GM19099 (cell line): ENCODE results near the gene CHCHD5.

Source experiments
- POLR2A ChIP-seq: IDR thresholded peaks from 3 replicates; pipeline ENCODE4 v1.6.1; 2011; ENCODE audit warnings: low read depth; ENCODE audit not compliant: insufficient read length; ENCODE audit errors: extremely low read depth

Gene CHCHD5, protein sequence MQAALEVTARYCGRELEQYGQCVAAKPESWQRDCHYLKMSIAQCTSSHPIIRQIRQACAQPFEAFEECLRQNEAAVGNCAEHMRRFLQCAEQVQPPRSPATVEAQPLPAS

DNA sequence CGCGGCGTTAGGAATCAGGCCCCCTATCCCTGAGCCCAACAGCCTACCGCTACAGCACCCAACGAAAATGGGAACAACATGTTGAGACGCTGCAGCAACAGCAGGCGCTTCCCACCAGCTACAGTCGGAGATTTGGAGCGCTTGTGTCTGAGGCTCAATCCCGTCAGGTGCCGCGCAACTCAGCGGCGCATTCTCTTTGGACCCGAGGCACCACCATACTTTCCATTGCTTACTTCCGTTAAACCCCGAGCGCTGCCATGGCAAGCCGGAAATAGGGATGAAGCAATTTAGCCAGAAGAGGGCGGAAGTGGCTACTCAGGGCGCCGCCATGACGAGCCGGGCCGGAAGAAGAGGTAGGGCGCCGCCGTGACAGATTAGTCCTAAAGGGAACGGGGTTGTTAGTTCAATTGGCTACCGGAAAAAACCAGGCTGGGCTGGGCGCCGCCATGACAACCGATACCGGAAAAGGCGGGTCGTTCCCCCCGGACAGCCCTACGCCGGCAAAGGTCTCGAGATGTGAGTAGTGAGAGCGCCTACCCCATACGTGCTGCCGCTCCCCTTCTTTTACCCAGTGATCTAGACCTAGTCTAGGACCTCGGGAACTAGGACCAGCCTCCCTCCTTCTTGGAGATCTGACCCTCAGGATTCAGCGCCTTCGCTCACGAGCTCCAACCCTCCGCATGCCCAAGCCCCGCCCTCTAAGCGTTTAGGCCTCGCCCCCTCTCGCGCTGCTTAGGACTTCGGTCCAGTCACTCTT lies at the start of gene CHCHD5:
Gene CHCHD5, plus strand, starts transcription at position 476 of the 757 bp plus-strand sequence. Its CDS starts 39 bp downstream, at position 515.
- peak; percentile 80 for TF ChIP-seq POLR2A

DNA sequence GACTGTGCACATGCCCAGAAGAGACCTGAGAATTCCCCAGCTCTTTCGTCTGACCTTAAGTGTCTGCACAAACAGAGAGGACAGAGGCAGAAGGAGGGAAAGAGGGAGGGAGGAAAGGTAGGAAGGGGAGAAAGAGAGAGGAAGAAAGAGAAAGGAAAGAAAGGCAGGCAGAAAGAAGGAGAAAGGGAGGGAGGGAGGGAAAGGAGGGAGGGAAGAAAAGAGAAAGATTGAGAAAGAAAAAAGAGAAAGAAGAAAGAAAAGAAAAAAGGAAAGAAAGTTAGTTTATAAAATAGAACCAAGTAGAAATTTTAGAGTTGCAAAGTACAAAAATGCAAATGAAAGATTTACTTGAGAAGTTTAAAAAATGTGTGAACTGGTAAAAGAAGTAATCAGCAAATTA lies 49.6 kb upstream of the CHCHD5 start:
- no peak for TF ChIP-seq POLR2A

DNA sequence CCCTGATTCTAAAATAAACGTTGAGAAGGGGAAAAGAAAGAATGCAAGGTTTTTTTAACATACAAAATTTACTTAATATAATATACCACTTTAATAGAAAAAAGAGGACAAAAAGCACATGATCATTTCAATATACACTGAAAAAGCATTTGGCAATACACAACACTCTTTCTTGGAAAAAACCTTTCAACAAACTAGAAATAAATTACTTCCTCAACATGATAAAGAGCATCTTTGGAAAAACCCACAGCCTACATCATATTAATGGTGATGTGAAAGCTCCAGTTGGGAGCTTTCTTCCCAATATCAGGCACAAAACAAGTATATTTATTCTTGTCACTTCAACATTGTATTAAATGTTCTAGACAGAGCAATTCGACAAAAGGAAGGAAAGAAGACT lies 45.1 kb upstream of the CHCHD5 start:
- no peak for TF ChIP-seq POLR2A

DNA sequence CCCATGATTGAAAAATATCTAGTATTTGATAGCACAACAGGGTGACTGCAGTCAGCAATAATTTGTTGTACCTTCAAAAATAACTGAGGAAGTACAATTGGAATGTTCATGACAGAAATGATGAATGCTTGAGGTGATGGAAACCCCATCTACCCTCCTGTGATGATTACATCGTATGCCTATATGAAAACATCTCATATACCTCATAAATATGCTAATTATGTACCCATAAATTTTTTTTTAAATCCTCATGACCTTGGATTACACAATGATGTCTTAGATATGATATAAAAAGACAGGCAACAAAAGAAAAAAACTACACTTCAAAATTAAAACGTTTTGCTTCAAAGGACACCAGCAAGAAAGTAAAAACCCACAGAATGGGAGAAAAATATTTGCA lies 43.5 kb upstream of the CHCHD5 start:
- TF ChIP-seq POLR2A = no peak

DNA sequence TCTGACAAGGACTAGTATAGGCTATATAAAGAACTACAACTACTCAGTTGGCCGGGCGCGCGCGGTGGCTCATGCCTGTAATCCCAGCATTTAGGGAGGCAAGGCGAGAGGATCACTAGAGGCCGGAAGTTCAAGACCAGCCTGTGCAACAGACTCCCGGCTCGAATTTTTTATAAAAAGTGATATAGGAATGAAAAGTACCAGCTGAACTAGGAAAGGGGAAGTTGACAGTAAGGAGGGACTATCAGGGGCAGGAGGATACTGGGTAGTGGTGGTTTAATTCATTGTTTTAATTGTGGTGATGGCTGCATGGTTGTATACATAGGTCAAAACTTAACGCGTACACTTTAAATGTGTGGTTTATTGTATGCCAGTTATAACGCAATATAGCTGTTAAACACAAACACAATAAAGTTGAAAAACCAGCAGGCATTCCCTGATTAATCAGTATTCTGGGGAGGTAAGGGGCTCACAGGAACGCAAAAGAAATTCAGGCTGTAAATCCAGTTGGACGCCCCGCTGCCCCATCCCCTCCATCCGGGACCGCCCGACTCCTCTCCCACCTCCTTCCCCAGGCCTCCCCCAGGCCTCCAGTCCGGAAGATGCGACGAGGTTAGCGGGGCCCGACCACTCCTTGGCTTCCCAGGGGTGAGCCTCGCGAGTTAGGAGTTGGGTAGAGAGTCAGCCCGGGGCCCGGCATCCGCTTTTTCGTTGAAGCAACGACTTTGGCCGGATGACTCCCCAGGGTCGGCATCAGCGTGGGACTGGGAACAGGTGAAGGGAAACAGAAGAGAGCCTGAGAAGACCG lies 42.9 kb upstream of the CHCHD5 start:
- peak; percentile 81 for TF ChIP-seq POLR2A

DNA sequence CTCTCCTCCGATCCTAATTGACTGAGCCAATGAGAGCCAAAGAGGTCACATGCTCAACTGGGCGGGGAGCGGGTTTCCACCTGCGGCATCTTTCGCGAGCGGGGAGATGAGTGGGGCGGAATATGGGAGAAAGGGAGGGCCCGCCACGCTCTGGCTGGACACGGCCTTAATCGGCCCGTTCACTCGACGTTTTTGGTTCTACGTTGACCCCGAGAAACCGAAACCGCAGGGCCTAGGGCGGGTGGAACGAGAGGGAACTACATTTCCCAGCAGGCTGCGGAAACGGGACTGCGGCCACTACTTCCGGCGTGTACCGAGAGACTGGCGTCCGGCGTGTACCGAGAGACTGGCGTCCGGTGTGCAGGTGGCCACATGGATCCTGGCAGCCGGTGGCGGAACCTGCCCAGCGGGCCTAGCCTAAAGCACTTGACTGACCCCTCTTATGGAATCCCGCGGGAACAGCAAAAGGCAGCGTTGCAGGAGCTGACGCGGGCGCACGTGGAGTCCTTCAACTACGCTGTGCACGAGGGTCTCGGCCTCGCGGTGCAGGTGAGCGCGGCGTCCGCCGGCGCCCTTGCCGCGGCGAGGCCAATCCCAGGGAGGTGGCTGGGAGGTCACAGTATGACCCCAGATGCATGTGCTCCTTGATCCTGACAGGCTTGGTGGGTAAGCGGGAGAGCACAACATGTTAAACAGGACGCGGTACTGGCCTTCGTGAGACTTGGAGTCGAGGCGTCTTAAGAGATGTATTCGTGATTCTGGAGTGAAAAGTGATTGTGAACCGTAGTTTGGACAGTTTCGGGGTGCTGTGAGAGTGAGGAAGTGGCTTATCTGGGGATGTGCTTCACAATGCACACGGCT lies 42.1 kb upstream of the CHCHD5 start, which contains the start of gene POLR1B:
Gene POLR1B, plus strand, starts transcription at position 343 of the 861 bp plus-strand sequence. Its CDS starts 30 bp downstream, at position 373.
- peak; percentile 74 for TF ChIP-seq POLR2A

DNA sequence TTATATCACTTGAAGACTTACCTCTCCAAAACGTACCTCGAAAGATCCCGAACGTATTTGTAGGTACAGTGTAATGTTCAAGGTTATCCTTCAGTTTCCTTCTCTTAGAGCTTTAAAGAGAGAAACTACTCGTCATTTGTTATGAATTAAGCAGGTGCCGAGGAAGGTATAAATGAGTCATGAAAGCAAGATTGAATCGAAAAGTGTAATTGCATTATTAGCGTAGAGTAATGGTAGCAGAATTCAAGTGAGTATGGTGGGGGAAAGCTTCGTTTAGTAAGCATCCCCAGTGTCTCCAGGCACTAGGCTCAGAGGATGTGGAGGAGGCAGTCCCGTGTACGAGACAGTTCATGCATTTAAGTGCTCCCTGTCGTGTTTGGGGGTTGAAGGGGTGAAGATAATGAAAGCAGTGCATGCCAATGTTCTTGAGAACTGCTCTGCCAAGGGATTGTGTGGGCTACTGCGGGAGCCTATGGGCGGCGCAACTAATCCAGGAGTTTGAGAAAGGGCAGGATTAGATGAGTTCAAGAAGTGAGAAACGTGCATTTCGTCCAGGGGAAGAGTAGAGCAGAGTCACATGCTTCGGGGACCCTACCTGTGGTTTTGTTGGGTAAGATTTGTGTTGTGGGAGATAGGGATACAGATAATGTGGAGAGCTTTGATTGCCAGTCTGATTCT lies 41.3 kb upstream of the CHCHD5 start:
- TF ChIP-seq POLR2A = no peak

DNA sequence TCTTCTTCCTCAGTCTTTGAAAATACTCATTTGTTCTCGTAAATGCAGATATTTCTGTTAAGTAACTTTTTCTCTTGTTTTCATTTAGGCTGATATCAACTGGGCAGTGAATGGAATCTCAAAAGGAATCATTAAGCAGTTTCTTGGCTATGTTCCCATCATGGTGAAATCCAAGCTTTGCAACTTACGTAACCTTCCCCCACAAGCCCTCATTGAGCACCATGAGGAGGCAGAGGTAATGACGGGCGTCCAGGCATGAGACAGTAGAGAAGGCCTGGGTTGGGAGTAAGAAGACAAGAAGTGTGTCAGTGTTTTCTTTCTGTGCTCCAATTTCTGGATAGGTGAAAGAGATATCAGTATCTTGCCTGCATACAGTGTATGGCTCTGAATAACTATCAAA lies 37.1 kb upstream of the CHCHD5 start:
- no peak for TF ChIP-seq POLR2A

DNA sequence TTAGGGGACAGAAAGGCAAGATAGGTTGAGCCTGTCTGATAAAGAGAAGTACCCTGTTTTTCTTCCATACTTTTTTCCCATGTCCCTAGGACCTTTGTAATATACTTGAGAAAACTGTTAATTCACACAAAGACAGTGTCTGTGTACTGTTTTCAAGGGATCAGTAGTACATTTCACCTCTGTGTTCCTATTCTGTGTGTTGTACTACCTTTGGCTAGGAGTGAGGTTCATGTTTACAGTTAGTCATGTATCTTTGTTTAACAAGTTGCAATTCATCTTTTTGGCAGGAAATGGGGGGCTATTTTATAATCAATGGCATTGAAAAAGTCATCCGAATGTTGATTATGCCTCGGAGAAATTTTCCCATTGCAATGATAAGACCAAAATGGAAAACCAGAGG lies 35.4 kb upstream of the CHCHD5 start:
- no peak for TF ChIP-seq POLR2A

DNA sequence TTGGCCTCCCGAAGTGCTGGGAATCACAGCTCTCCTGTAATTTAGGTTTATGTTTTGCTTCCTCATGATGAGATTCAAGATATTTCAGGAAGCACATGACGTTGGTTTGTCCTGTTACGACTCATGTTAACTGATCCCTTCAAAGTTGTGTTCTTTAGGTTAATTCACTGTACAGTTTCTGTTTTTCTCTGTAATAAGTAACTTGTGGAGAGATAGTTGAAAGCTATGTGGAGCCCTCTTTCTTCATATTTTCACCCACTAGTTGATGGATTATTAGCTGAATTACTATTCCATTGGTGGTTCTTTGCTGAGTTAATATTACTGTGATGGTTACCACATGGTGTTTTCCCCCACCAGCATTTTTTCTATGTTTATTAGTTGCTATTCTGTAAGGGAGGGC lies 18.3 kb upstream of the CHCHD5 start:
- no peak for TF ChIP-seq POLR2A

DNA sequence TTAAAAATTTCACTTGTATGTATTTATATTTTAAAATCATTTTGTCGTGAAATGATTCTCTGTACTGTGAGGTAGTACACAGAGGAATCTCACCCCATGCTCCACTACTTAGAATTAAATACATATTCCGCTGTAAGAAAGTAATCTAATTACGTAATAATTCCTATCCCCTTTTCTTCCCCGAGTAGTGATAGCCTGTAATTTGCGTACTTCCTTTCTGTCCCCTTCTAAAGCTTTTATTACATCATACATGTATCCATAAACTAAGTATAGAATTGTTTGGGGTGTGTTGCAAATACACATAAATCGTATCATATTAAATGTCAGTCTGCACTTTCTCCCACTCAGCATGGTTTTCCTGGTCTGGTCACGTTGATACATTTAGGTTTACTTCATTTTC lies 12.4 kb upstream of the CHCHD5 start:
- no peak for TF ChIP-seq POLR2A

DNA sequence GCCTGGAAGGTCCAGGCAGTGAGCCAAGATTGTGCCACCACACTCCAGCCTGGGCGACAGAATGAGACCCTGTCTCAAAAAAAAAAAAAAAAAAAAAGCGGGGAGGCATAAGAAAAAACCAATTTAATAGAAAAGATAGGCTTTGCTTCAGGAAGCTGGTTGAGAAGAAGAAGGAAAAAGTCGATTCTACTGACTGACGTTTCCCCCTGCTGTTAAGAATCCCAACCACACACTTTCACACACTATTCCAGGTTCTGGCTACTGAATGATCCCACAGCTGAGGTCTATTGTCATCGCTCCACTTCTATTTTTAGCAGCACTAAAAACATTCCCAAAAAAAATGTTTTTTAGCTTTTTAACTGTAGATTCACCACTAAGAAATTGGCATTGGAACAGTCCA lies 6.7 kb upstream of the CHCHD5 start:
- TF ChIP-seq POLR2A = no peak

DNA sequence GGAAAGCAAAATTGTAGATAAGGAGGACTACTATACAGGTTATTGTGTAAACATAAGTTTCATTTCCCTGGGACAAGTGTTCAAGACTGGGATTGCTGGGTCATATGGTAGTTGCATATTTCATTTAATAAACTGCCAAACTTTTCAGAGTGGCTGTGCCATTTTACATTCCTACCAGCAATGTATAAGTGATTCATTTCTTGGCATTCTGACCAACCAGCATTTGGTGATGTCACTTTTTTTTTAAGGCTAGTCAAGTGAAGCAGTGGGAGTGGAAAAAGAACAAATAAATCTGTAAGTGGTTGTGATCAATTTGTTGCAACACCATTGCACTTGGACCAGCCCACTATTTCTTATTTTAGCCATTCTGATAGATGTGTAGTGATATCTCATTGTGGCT lies 5.2 kb upstream of the CHCHD5 start:
- TF ChIP-seq POLR2A = no peak

DNA sequence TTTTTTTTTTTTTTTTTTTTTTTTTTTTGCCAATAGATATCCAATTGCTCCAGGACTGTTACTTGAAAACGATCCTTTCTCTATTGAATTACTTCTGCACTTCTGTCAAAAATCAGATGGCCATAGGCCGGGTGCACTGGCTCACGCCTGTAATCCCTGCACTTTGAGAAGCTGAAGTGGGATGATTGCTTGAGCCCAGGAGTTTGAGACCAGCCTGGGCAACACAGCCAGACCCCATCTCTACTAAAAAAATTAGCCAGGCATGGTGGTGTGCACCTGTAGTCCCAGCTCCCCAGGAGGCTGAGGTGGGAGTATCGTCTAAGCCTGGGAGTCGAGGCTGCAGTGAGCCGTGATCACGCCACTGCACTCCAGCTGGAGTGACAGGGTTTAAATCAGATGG lies 4.3 kb upstream of the CHCHD5 start:
- no peak for TF ChIP-seq POLR2A

DNA sequence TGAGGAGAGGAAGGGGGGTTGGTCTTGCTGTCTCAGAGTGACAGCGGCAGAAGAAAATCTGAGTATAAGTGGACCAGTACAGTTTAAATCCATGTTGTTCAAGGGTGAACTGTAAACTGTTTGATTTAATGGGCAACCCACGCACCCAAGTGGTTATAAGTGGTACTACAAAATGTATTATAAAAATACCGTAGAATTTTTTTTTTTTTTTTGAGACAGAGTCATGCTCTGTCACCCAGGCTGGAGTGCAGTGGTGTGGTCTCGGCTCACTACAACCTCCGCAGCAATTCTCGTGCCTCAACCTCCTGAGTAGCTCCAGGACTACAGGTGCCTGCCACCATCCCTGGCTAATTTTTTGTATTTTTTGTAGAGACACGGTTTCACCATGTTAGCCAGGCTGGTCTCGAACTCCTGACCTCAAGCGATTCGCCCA lies 2.1 kb upstream of the CHCHD5 start:
- TF ChIP-seq POLR2A = no peak

DNA sequence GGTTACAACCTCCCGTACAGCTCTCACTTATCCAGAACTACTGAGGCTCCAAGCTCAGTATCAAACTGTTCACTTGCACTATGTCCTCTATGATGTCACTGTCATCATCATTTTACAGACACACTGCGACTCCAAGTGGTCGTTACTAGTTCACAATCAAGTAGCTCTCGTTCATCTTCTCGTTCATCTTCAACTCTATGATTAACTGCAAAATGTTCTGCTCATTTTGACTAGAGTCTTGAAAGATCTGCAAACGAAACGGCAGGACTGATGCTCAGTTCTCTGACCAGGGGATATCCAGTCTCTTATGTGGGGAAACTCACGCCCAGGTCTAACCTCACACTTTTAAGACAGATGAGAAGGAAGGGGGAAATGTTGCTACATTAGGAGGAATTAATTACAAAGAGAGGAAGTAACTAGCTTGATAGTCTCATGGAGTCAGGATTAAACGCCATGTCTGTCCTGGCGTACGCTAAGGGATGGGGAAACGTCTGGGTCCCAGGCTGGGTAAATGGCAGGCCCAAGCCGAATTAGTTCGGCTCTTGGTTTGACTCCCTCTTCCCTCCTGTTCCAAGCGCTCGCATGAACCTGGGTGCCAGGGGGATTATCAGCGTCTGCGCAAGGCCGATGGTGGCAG lies 794 bp upstream of the CHCHD5 start:
- TF ChIP-seq POLR2A = no peak
